CD8-positive, alpha-beta memory T cell (primary cell): ENCODE measurements around the gene MMP24OS. TPM values are rescaled to one million over a fixed set of nuclear protein-coding genes. Genes with fewer than 3 reads are reported as not detected.
A peak's percentile ranks its signal among the peaks of the same experiment; 100 is the strongest.

Experiments used
- CTCF ChIA-PET: fragments of 350-600 bp; sonication (Branson Sonifier 250); formaldehyde crosslinking; loops from one replicate; lab custom pipeline; 2021; ENCODE audit warnings: antibody characterized with exemption; lab: Charles Lee
- POLR2A ChIA-PET: fragments of 350-600 bp; sonication (Branson Sonifier 250); formaldehyde crosslinking; loops from one replicate; lab custom pipeline; 2021; ENCODE audit warnings: antibody characterized with exemption; lab: Charles Lee
- DNase-seq, 5 donors: peaks; one replicate each; pipeline versions ENCODE4 v3.0.0 to v3.0.0-alpha.2; 2020 to 2022; ENCODE audit warnings: mixed read lengths in 1 of 5
- H3K27ac ChIP-seq: one replicate; pipeline ENCODE4 v1.7.0; 2013; ENCODE audit warnings: low read depth, mild to moderate bottlenecking, low read length, moderate library complexity
- H3K27me3 ChIP-seq: 2 replicates; pipeline ENCODE4 v1.7.0; 2013; ENCODE audit warnings: low read length, mild to moderate bottlenecking; ENCODE audit not compliant: insufficient read depth, poor library complexity, severe bottlenecking
- H3K36me3 ChIP-seq: 2 replicates; pipeline ENCODE4 v1.7.0; 2013; ENCODE audit warnings: mild to moderate bottlenecking, low read length, moderate library complexity; ENCODE audit not compliant: insufficient read depth
- H3K4me1 ChIP-seq: 2 replicates; pipeline ENCODE4 v1.7.0; 2013; ENCODE audit warnings: mild to moderate bottlenecking, low read length, moderate library complexity; ENCODE audit not compliant: insufficient read depth
- H3K4me3 ChIP-seq: 2 replicates; pipeline ENCODE4 v1.7.0; 2013; ENCODE audit warnings: mild to moderate bottlenecking, low read length
- H3K9me3 ChIP-seq: 2 replicates; pipeline ENCODE4 v1.7.0; 2013; ENCODE audit warnings: mild to moderate bottlenecking, low read length
- H3K27ac Mint-ChIP-seq, 8 donors: one replicate each; pipeline ENCODE4 v1.8.0; 2020 to 2021; ENCODE audit warnings: mixed read lengths in 8 of 8, mild to moderate bottlenecking in 6 of 8, inconsistent platforms in 3 of 8, moderate library complexity in 3 of 8
- H3K27me3 Mint-ChIP-seq, 2 donors: one replicate each; pipeline ENCODE4 v1.8.0; 2020 to 2021; ENCODE audit warnings: mixed read lengths in 2 of 2, mild to moderate bottlenecking in 1 of 2, moderate library complexity in 1 of 2
- H3K36me3 Mint-ChIP-seq, 3 donors: one replicate each; pipeline ENCODE4 v1.8.0; 2020 to 2021; ENCODE audit warnings: mixed read lengths in 3 of 3, inconsistent platforms in 1 of 3, mild to moderate bottlenecking in 1 of 3
- H3K4me1 Mint-ChIP-seq, 3 donors: one replicate each; pipeline ENCODE4 v1.8.0; 2020 to 2021; ENCODE audit warnings: mixed read lengths in 3 of 3, inconsistent platforms in 1 of 3, mild to moderate bottlenecking in 1 of 3
- H3K4me3 Mint-ChIP-seq, 7 donors: one replicate each; pipeline ENCODE4 v1.8.0; 2020 to 2021; ENCODE audit warnings: mixed read lengths in 7 of 7, mild to moderate bottlenecking in 6 of 7, moderate library complexity in 4 of 7, inconsistent platforms in 2 of 7
- H3K9me3 Mint-ChIP-seq, 5 donors: one replicate each; pipeline ENCODE4 v1.8.0; 2020 to 2022; ENCODE audit warnings: mixed read lengths in 5 of 5, mild to moderate bottlenecking in 3 of 5, moderate library complexity in 2 of 5, inconsistent platforms in 1 of 5
- polyA plus RNA-seq: library from polyadenylated mRNA; unstranded; fragments of 300-500 nt; fragmentation: Illumina TruSeq; gene quantifications from one replicate; pipeline ENCODE4 v1.2.3, GENCODE V29; 2021
- total RNA-seq, 2 experiments: library from RNA; stranded (reverse); gene quantifications; one replicate each; pipeline ENCODE4 v1.2.3, GENCODE V29; 2021

Gene MMP24OS
- total and polyA plus RNA-seq, 3 experiments from 2014 or later = 14.0 to 36.6 (median 36.5) TPM

GRCh38 chr20:35243986-35244385, 33.9 kb downstream of the MMP24OS start:
- H3K27ac Mint-ChIP-seq = peak overlapping the region in 2 of 8 donors; percentile 23 to 57
- POLR2A ChIA-PET = no interaction called here
- Histone ChIP-seq H3K4me3 (no peak overlapping the region), H3K27ac (no peak overlapping the region), H3K4me1 (no peaks in the 10 kb centered on the region), H3K9me3 (no peaks in the 10 kb centered on the region), H3K27me3 (peaks cover 13% of the 10 kb centered on the region), H3K36me3 (no peaks in the 10 kb centered on the region)
- H3K4me3 Mint-ChIP-seq = no peak overlapping the region
- no peaks in the 10 kb centered on the region for H3K9me3 Mint-ChIP-seq
- H3K27me3 Mint-ChIP-seq = peaks cover 0 to 9% of the 10 kb centered on the region in 2 donors
- no peak for DNase-seq
- H3K36me3 Mint-ChIP-seq = peaks cover 0 to 5% (median 2%) of the 10 kb centered on the region in 3 donors
- H3K4me1 Mint-ChIP-seq = peaks cover 0 to 6% (median 0%) of the 10 kb centered on the region in 3 donors
- CTCF ChIA-PET = interaction anchor here (1.4 kb wide), 1 partner anchor 25 kb away, joined by 5 read pairs; no protein-coding TSS in a partner anchor

DNA sequence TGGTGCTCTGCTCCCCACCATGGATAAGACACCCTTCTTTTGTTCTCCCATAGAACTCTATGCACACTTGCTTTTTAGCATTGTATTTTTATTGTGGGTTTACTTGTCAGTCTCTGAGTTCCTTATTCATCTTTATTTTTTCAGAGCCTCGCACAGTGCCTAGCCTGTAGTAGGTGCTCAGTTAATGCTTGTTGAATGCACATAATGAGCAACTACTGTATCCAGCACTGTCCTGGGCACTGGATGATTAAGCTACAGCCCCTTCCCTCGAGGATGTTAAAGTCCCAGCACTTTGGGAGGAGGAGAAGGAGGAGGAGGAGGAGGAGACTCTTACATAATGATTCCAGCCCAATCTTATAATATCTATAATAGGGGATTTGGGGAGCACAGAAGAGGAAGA, 34.6 kb downstream of the MMP24OS start:
- no peak overlapping the region for H3K4me3 Mint-ChIP-seq
- Histone ChIP-seq H3K36me3 (no peaks in the 10 kb centered on the region), H3K27ac (no peak overlapping the region), H3K27me3 (peaks cover 13% of the 10 kb centered on the region), H3K4me1 (no peaks in the 10 kb centered on the region), H3K4me3 (no peak overlapping the region), H3K9me3 (no peaks in the 10 kb centered on the region)
- peak overlapping the region in 1 of 8 donors; percentile 3 for H3K27ac Mint-ChIP-seq
- POLR2A ChIA-PET = no interaction called here
- peaks cover 0 to 5% (median 2%) of the 10 kb centered on the region in 3 donors for H3K36me3 Mint-ChIP-seq
- H3K4me1 Mint-ChIP-seq = peaks cover 0 to 8% (median 0%) of the 10 kb centered on the region in 3 donors
- no peak for DNase-seq
- peaks cover 3 to 9% of the 10 kb centered on the region in 2 donors for H3K27me3 Mint-ChIP-seq
- CTCF ChIA-PET = interaction anchor here (1.4 to 2.6 kb wide), 2 partner anchors 26 kb away, joined by 5 to 10 read pairs; no protein-coding TSS in a partner anchor
- no peaks in the 10 kb centered on the region for H3K9me3 Mint-ChIP-seq

GRCh38 chr20:35240811-35241293, 37.1 kb downstream of the MMP24OS start:
- no peak for DNase-seq
- CTCF ChIA-PET = interaction anchor here (1.3 to 2.6 kb wide), 2 partner anchors 28 to 63 kb away, joined by 3 to 10 read pairs; no protein-coding TSS in a partner anchor
- POLR2A ChIA-PET = no interaction called here
- Mint-ChIP-seq H3K4me3 (no peak overlapping the region), H3K27ac (no peak overlapping the region), H3K4me1 (peaks cover 0 to 7% (median 0%) of the 10 kb centered on the region in 3 donors), H3K36me3 (peaks cover 6 to 14% (median 9%) of the 10 kb centered on the region in 3 donors), H3K9me3 (no peaks in the 10 kb centered on the region), H3K27me3 (peaks cover 3 to 11% of the 10 kb centered on the region in 2 donors)
- H3K27me3 ChIP-seq = peaks cover 13% of the 10 kb centered on the region
- H3K4me1 ChIP-seq = no peaks in the 10 kb centered on the region
- no peaks in the 10 kb centered on the region for H3K9me3 ChIP-seq
- H3K27ac ChIP-seq = no peak overlapping the region
- no peaks in the 10 kb centered on the region for H3K36me3 ChIP-seq
- H3K4me3 ChIP-seq = no peak overlapping the region

DNA sequence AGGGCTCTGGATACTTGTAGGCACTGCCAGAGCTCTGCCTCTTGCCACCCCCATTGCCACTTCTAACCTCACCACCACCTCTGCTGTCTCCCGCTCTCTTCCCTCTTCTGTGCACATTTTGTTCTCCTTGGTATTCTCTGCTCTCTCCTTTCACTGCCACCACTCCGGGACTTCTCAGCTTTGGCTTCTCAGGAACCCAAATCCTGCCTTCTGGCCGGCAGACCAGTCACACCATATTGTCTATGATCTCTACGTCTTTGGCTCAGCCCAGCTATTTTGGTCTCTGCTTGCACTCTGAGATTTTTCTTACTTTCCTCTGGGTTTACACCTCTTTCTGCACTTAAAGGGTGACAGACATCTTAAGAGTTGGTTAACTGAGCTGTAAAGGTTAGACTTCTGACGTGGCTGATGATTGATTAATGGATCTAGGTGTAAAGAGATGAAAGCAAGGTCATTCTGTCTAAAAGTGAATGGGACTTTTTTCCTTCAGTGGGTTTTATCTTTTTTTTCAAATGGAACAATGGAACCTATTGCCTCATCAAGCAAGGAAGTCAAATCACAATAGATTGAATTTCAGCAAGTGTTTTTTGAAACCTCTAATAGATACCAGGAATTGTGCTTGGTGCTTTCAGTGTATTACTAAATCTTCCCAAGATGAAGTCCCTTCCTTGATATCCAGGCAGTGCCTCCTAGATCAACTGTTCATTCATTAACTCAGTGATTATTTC, 37.7 kb downstream of the MMP24OS start:
- H3K4me3 Mint-ChIP-seq = no peak overlapping the region
- peaks cover 6 to 17% (median 9%) of the 10 kb centered on the region in 3 donors for H3K36me3 Mint-ChIP-seq
- no peaks in the 10 kb centered on the region for H3K9me3 Mint-ChIP-seq
- no peaks in the 10 kb centered on the region for H3K9me3 ChIP-seq
- DNase-seq = no peak
- peaks cover 3 to 11% of the 10 kb centered on the region in 2 donors for H3K27me3 Mint-ChIP-seq
- H3K4me1 ChIP-seq = no peaks in the 10 kb centered on the region
- peaks cover 0 to 7% (median 0%) of the 10 kb centered on the region in 3 donors for H3K4me1 Mint-ChIP-seq
- ChIA-PET POLR2A (no interaction called here), CTCF (interaction anchor here (1.3 kb wide), 1 partner anchor 63 kb away, joined by 3 read pairs; no protein-coding TSS in a partner anchor)
- H3K27ac ChIP-seq = no peak overlapping the region
- H3K27me3 ChIP-seq = peaks cover 13% of the 10 kb centered on the region
- no peaks in the 10 kb centered on the region for H3K36me3 ChIP-seq
- peak overlapping the region in 2 of 8 donors; percentile 17 to 58 for H3K27ac Mint-ChIP-seq
- H3K4me3 ChIP-seq = no peak overlapping the region

DNA sequence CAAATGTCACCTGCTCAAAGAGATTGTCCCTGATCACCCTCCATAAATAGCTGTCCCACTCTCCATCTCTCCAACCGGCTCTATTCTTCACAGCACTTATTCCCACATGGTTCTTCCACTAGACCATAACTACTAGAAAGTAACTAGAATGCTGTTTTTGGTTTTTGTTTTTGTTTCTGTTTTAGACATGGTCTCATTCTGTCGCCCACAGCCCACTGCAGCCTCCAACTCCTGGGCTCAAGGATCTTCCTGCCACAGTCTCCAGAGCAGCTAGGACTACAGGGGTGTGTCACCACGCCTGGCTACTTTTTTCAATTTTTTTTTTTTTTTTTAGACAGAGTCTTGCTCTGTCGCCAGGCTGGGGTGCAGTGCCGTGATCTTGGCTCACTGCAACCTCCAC, 39.2 kb downstream of the MMP24OS start:
- peaks cover 12 to 28% (median 19%) of the 10 kb centered on the region in 3 donors for H3K36me3 Mint-ChIP-seq
- peaks cover 0 to 7% (median 0%) of the 10 kb centered on the region in 3 donors for H3K4me1 Mint-ChIP-seq
- Histone ChIP-seq H3K27ac (no peak overlapping the region), H3K36me3 (no peaks in the 10 kb centered on the region), H3K4me1 (no peaks in the 10 kb centered on the region), H3K9me3 (no peaks in the 10 kb centered on the region), H3K4me3 (no peak overlapping the region), H3K27me3 (peaks cover 13% of the 10 kb centered on the region)
- peaks cover 8 to 12% of the 10 kb centered on the region in 2 donors for H3K27me3 Mint-ChIP-seq
- ChIA-PET CTCF (no interaction called here), POLR2A (interaction anchor here (0.6 kb wide), 1 partner anchor 57 kb away, joined by 4 read pairs; no protein-coding TSS in a partner anchor)
- H3K9me3 Mint-ChIP-seq = no peaks in the 10 kb centered on the region
- H3K27ac Mint-ChIP-seq = peak overlapping the region in 3 of 8 donors; percentile 31 to 93 (median 35)
- H3K4me3 Mint-ChIP-seq = no peak overlapping the region
- DNase-seq = no peak

DNA sequence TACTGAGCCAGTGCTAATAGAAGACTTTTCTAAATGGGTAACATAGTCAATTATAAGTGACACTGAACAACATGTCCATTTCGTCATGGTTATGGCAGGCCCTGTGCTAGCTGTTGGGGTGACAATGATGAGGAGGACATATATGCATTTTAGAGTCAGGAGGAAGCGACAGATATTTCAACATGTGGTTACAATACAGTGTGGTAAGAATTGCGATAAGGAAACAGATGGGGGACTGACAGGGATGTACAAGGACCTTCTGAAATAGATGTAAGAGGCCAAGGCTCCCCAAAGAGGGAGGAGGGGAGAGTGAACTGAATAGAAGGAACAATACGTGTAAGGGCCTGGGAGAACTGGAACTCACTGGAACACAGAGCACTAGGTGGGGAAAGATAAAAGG, 39.8 kb downstream of the MMP24OS start:
- Histone ChIP-seq H3K36me3 (no peaks in the 10 kb centered on the region), H3K27ac (no peak overlapping the region), H3K9me3 (no peaks in the 10 kb centered on the region), H3K4me3 (no peak overlapping the region), H3K27me3 (peaks cover 13% of the 10 kb centered on the region), H3K4me1 (no peaks in the 10 kb centered on the region)
- Mint-ChIP-seq H3K27ac (no peak overlapping the region), H3K4me3 (no peak overlapping the region), H3K4me1 (peaks cover 0 to 7% (median 0%) of the 10 kb centered on the region in 3 donors), H3K36me3 (peaks cover 12 to 28% (median 23%) of the 10 kb centered on the region in 3 donors), H3K9me3 (no peaks in the 10 kb centered on the region), H3K27me3 (peaks cover 8 to 12% of the 10 kb centered on the region in 2 donors)
- DNase-seq = no peak
- CTCF ChIA-PET = no interaction called here
- POLR2A ChIA-PET = no interaction called here

- H3K4me3 ChIP-seq = no peak overlapping the region
- H3K27me3 ChIP-seq = peaks cover 13% of the 10 kb centered on the region
- H3K4me1 ChIP-seq = no peaks in the 10 kb centered on the region
- Mint-ChIP-seq H3K4me3 (no peak overlapping the region), H3K27ac (peak overlapping the region in 1 of 8 donors; percentile 61), H3K27me3 (peaks cover 8 to 9% of the 10 kb centered on the region in 2 donors), H3K9me3 (no peaks in the 10 kb centered on the region), H3K4me1 (peaks cover 0 to 7% (median 0%) of the 10 kb centered on the region in 3 donors), H3K36me3 (peaks cover 14 to 29% (median 23%) of the 10 kb centered on the region in 3 donors)
- no peak for DNase-seq
- no peaks in the 10 kb centered on the region for H3K36me3 ChIP-seq
- ChIA-PET POLR2A (no interaction called here), CTCF (no interaction called here)
- H3K27ac ChIP-seq = no peak overlapping the region
- H3K9me3 ChIP-seq = no peaks in the 10 kb centered on the region
Observed at GRCh38 chr20:35237486-35237885, 40.4 kb downstream of the MMP24OS start.

DNA sequence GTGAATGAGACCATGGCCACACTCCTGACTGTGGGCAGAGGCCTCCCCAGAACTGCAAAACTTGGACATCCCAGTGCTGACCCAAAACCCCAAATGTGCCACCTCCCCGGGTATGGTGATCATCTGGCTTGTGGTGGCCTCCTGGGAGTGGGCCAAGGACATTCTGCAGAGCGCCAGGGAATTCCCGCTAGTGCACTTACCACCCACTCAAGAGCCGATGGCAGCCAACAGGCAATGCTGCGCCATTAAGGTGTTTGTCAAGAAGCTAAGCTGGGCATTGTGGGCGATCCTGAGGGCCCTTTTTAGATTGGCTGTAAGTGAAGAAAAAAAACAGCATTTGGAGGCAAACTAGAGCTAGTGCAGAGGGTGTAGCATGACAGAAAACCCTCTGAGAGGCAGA, 42.0 kb downstream of the MMP24OS start:
- Histone ChIP-seq H3K4me1 (no peaks in the 10 kb centered on the region), H3K4me3 (no peak overlapping the region), H3K9me3 (no peaks in the 10 kb centered on the region), H3K36me3 (no peaks in the 10 kb centered on the region), H3K27ac (no peak overlapping the region), H3K27me3 (peaks cover 4% of the 10 kb centered on the region)
- no peak overlapping the region for H3K27ac Mint-ChIP-seq
- H3K36me3 Mint-ChIP-seq = peaks cover 23 to 38% (median 30%) of the 10 kb centered on the region in 3 donors
- CTCF ChIA-PET = no interaction called here
- peaks cover 10 to 14% of the 10 kb centered on the region in 2 donors for H3K27me3 Mint-ChIP-seq
- H3K4me1 Mint-ChIP-seq = peaks cover 0 to 7% (median 0%) of the 10 kb centered on the region in 3 donors
- POLR2A ChIA-PET = no interaction called here
- no peak overlapping the region for H3K4me3 Mint-ChIP-seq
- no peak for DNase-seq
- no peaks in the 10 kb centered on the region for H3K9me3 Mint-ChIP-seq
